ENCODE measurements around the gene CLMP. TPM values are rescaled to one million over a fixed set of nuclear protein-coding genes. Genes with fewer than 3 reads are reported as not detected.

CLMP gene
- total RNA-seq, 4 donors from 2014 or later: 23.6 to 49.4 (median 38.0) TPM

DNA sequence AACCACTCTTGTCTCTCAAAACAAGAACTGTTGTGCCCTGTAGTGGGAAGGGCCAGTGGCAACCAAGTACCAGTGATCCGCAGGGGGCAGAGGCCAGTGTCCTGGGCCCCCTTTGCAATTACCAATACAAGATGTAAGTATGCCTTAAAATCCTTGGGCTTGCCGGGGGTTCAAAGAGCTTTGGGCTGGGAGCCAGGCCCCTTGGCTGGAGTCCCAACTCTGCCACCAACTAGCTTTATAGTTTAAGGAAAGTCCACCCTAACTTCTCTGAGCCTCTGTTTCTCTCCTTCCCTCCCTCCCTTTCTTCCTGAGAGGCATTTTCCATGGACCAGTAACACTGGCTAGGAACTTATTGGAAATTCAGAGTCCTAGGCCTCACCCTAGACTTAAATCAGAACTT is 15.5 kb downstream of the CLMP start:
- no peak for TF ChIP-seq EP300 (IDR thresholded peaks at IDR 0.05; ENCODE audit: low read depth)
- TF ChIP-seq POLR2AphosphoS5 (IDR thresholded peaks at IDR 0.05): no peak
- TF ChIP-seq, protein P1, sequence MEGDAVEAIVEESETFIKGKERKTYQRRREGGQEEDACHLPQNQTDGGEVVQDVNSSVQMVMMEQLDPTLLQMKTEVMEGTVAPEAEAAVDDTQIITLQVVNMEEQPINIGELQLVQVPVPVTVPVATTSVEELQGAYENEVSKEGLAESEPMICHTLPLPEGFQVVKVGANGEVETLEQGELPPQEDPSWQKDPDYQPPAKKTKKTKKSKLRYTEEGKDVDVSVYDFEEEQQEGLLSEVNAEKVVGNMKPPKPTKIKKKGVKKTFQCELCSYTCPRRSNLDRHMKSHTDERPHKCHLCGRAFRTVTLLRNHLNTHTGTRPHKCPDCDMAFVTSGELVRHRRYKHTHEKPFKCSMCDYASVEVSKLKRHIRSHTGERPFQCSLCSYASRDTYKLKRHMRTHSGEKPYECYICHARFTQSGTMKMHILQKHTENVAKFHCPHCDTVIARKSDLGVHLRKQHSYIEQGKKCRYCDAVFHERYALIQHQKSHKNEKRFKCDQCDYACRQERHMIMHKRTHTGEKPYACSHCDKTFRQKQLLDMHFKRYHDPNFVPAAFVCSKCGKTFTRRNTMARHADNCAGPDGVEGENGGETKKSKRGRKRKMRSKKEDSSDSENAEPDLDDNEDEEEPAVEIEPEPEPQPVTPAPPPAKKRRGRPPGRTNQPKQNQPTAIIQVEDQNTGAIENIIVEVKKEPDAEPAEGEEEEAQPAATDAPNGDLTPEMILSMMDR (IDR thresholded peaks at IDR 0.05): no peak
- no peak for TF ChIP-seq POLR2A (IDR thresholded peaks at IDR 0.05)
- intact Hi-C loops (cut with DNase I; ENCODE audit: low total_unique reads): no loop called here

GRCh38 chr11:123178186-123178585 is 16.9 kb downstream of the CLMP start:
- TF ChIP-seq POLR2AphosphoS5 (IDR thresholded peaks at IDR 0.05): no peak
- TF ChIP-seq, protein P1 (IDR thresholded peaks at IDR 0.05): no peak
- TF ChIP-seq POLR2A (IDR thresholded peaks at IDR 0.05): no peak
- no peak for TF ChIP-seq EP300 (IDR thresholded peaks at IDR 0.05; ENCODE audit: low read depth)
- in situ Hi-C loops (cut with MboI; ENCODE audit: low pct_ligation_motif_present in 1 of 4, low pct_unique_long_range_greater_than_20kb in 1 of 4, low sequenced_read_pairs in 3 of 4) (no loop called here), intact Hi-C loops (cut with DNase I; ENCODE audit: low total_unique reads) (no loop called here)
- no peak for DNase-seq
- H3K27me3 ChIP-seq: no peaks in the 10 kb centered on the region
- H3K9me3 ChIP-seq: no peaks in the 10 kb centered on the region
- WGBS, 2 donors (ENCODE audit: low coverage in 1 of 2): 92 to 93% methylated on average over 1 of the region's 1 CpG
- H3K4me3 ChIP-seq: no peak overlapping the region
- H3K36me3 ChIP-seq: no peaks in the 10 kb centered on the region
- peaks cover 5 to 32% (median 9%) of the 10 kb centered on the region in 4 donors for H3K4me1 ChIP-seq
- no peak overlapping the region for H3K27ac ChIP-seq

More for the DNA sequence above, 15.5 kb downstream of the CLMP start:
- Histone ChIP-seq H3K4me3 (no peak overlapping the region), H3K4me1 (peaks cover 5 to 36% (median 9%) of the 10 kb centered on the region in 4 donors), H3K9me3 (no peaks in the 10 kb centered on the region), H3K27me3 (no peaks in the 10 kb centered on the region), H3K36me3 (no peaks in the 10 kb centered on the region), H3K27ac (peak overlapping the region in 3 of 4 donors; percentile 14 to 45 (median 41))
- 50% methylated on average over 2 of the region's 2 CpGs; no CpG with 5 or more reads in 1 of the 2 donors for WGBS, 2 donors (ENCODE audit: low coverage in 1 of 2)
- DNase-seq: peak; percentile 60
- in situ Hi-C loops (cut with MboI; ENCODE audit: low pct_ligation_motif_present in 1 of 4, low pct_unique_long_range_greater_than_20kb in 1 of 4, low sequenced_read_pairs in 3 of 4): no loop called here

DNA sequence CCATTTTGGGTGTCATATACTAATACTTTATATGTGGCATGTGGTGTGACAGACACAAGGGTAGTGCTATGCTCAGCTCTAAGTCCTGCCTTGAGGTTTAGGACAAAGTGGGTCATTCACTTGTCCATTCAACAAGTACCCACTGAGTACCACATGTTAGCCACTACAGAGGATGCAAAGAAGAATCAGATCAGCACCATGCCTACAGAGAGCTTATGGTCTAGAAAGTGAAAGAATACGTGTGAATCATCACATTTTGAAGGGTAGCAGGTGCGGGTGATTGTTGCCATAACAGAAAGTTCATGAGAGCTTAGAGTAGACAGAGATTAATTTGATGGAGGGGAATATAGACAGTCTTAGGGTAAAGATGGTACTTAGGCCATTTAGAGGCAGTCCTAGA is 18.3 kb downstream of the CLMP start:
- intact Hi-C loops (cut with DNase I; ENCODE audit: low total_unique reads) (no loop called here), in situ Hi-C loops (cut with MboI; ENCODE audit: low pct_ligation_motif_present in 1 of 4, low pct_unique_long_range_greater_than_20kb in 1 of 4, low sequenced_read_pairs in 3 of 4) (no loop called here)
- no peaks in the 10 kb centered on the region for H3K36me3 ChIP-seq
- no peaks in the 10 kb centered on the region for H3K27me3 ChIP-seq
- no peak for DNase-seq
- H3K4me3 ChIP-seq: no peak overlapping the region
- TF ChIP-seq POLR2AphosphoS5 (IDR thresholded peaks at IDR 0.05) (no peak), EP300 (IDR thresholded peaks at IDR 0.05; ENCODE audit: low read depth) (no peak), POLR2A (IDR thresholded peaks at IDR 0.05) (no peak)
- TF ChIP-seq, protein P1 (IDR thresholded peaks at IDR 0.05): no peak
- no peaks in the 10 kb centered on the region for H3K9me3 ChIP-seq
- peaks cover 8 to 32% (median 9%) of the 10 kb centered on the region in 4 donors for H3K4me1 ChIP-seq
- 73 to 76% methylated on average over 2 of the region's 2 CpGs for WGBS, 2 donors (ENCODE audit: low coverage in 1 of 2)
- peak overlapping the region in 3 of 4 donors; percentile 72 to 83 (median 82) for H3K27ac ChIP-seq

GRCh38 chr11:123174196-123175183 is 20.6 kb downstream of the CLMP start:
- peaks cover 3 to 20% (median 5%) of the 10 kb centered on the region in 4 donors for H3K4me1 ChIP-seq
- no peak overlapping the region for H3K4me3 ChIP-seq
- intact Hi-C loops (cut with DNase I; ENCODE audit: low total_unique reads): no loop called here
- in situ Hi-C loops (cut with MboI; ENCODE audit: low pct_ligation_motif_present in 1 of 4, low pct_unique_long_range_greater_than_20kb in 1 of 4, low sequenced_read_pairs in 3 of 4): no loop called here
- TF ChIP-seq EP300 (IDR thresholded peaks at IDR 0.05; ENCODE audit: low read depth): no peak
- peak; percentile 65 to 87 (median 85) for TF ChIP-seq POLR2AphosphoS5 (IDR thresholded peaks at IDR 0.05)
- peak overlapping the region; percentile 69 to 83 (median 77) for H3K27ac ChIP-seq
- peak; percentile 60 for DNase-seq
- no peaks in the 10 kb centered on the region for H3K36me3 ChIP-seq
- 65 to 70% methylated on average over 7 of the region's 7 CpGs for WGBS, 2 donors (ENCODE audit: low coverage in 1 of 2)
- no peaks in the 10 kb centered on the region for H3K9me3 ChIP-seq
- no peaks in the 10 kb centered on the region for H3K27me3 ChIP-seq

Measured in transverse colon (tissue), 4 donors.